VCaP (cell line): ENCODE data around the gene NCEH1.

ENCODE experiments used
- H3K27ac ChIP-seq: fragments of 450-650 bp; 2 replicates; pipeline ENCODE4 v1.5.1; 2017
- CTCF ChIP-seq: fragments of 450-650 bp; conservative IDR thresholded peaks from 2 replicates; pipeline ENCODE4 v1.5.1; 2017; ENCODE audit warnings: mild to moderate bottlenecking, moderate library complexity

Gene NCEH1

GRCh38 chr3:172607305-172608121 is 103.4 kb downstream of the NCEH1 start:
- TF ChIP-seq CTCF: no peak

GRCh38 chr3:172606021-172606420 is 104.8 kb downstream of the NCEH1 start:
- H3K27ac ChIP-seq: peak overlapping the region; percentile 82
- no peak for TF ChIP-seq CTCF

More at GRCh38 chr3:172607305-172608121, 103.4 kb downstream of the NCEH1 start:
- peak overlapping the region; percentile 82 for H3K27ac ChIP-seq

GRCh38 chr3:172604895-172605646 is 105.8 kb downstream of the NCEH1 start:
- peak overlapping the region; percentile 82; the same call in 1 of the 2 replicates for H3K27ac ChIP-seq
- TF ChIP-seq CTCF: no peak

GRCh38 chr3:172601066-172601832 is 109.6 kb downstream of the NCEH1 start:
- no peak for TF ChIP-seq CTCF
- H3K27ac ChIP-seq: no peak overlapping the region

GRCh38 chr3:172600644-172601065 is 110.2 kb downstream of the NCEH1 start:
- H3K27ac ChIP-seq: no peak overlapping the region
- TF ChIP-seq CTCF: no peak

- no peak for TF ChIP-seq CTCF
Observed at GRCh38 chr3:172598904-172599303, 112.0 kb downstream of the NCEH1 start.

GRCh38 chr3:172596394-172596706 is 114.5 kb downstream of the NCEH1 start:
- peak; percentile 62 for TF ChIP-seq CTCF
- peak overlapping the region; percentile 87 for H3K27ac ChIP-seq

More at GRCh38 chr3:172598904-172599303, 112.0 kb downstream of the NCEH1 start:
- no peak overlapping the region for H3K27ac ChIP-seq
